Uterus (tissue), 2 donors: ENCODE measurements around the gene PRSS12.

Experiments used
- CTCF ChIP-seq, 4 experiments: fragments of 200-600 bp in 2 of 4; fragments of 450-650 bp in 2 of 4; sonication (generic) in 2 of 4; IDR thresholded peaks; one replicate each; pipeline ENCODE4 v1.5.1; 2016 to 2019; ENCODE audit warnings: antibody characterized with exemption in 4 of 4, mild to moderate bottlenecking in 2 of 4, moderate library complexity in 1 of 4
- POLR2A ChIP-seq, 2 donors: fragments of 450-650 bp; IDR thresholded peaks; one replicate each; pipeline ENCODE4 v1.6.1; 2016; ENCODE audit warnings: antibody characterized with exemption in 2 of 2, mild to moderate bottlenecking in 1 of 2, moderate library complexity in 1 of 2

GRCh38 chr4:118290951-118291350 lies 61.9 kb downstream of the PRSS12 start:
- TF ChIP-seq CTCF (IDR thresholded peaks at IDR 0.05) (no peak), POLR2A (IDR thresholded peaks at IDR 0.05) (no peak)
